HG03520 (cell line): ENCODE data around the gene IL17RB.

Experiments
- ATAC-seq: cut with Tn5 transposase; IDR thresholded peaks from one replicate; pipeline ENCODE4 v1.9.1; 2021; ENCODE audit warnings: mild to moderate bottlenecking, moderate library complexity; ENCODE audit not compliant: unreplicated experiment

Gene IL17RB

GRCh38 chr3:53858096-53858741 is 11.9 kb downstream of the IL17RB start:
- no peak for ATAC-seq

- no peak for ATAC-seq
Observed at GRCh38 chr3:53859178-53859577, 12.8 kb downstream of the IL17RB start.

GRCh38 chr3:53860196-53860595 is 13.8 kb downstream of the IL17RB start:
- no peak for ATAC-seq

- ATAC-seq, result no peak
Observed at GRCh38 chr3:53862241-53862640, 15.9 kb downstream of the IL17RB start.

GRCh38 chr3:53863145-53863544 is 16.8 kb downstream of the IL17RB start:
- no peak for ATAC-seq

- no peak for ATAC-seq
Observed at GRCh38 chr3:53865732-53866499, 19.5 kb downstream of the IL17RB start.

- ATAC-seq, result no peak
Observed at GRCh38 chr3:53880396-53881345, 34.3 kb downstream of the IL17RB start.

GRCh38 chr3:53881691-53882593 is 35.6 kb downstream of the IL17RB start, which contains the start of gene ACTR8:
TSS of gene ACTR8 (minus strand) at chr3:53882152. CDS start at chr3:53882101, 51 bp downstream.
- ATAC-seq, result peak; percentile 72

GRCh38 chr3:53883008-53883407 is 36.6 kb downstream of the IL17RB start:
- ATAC-seq, result no peak

- ATAC-seq, result no peak
Observed at GRCh38 chr3:53884623-53885022, 38.3 kb downstream of the IL17RB start.

- ATAC-seq, result no peak
Observed at GRCh38 chr3:53885239-53885638, 38.9 kb downstream of the IL17RB start.

- no peak for ATAC-seq
Observed at GRCh38 chr3:53887446-53887845, 41.1 kb downstream of the IL17RB start.

- ATAC-seq, result no peak
Observed at GRCh38 chr3:53888232-53888631, 41.9 kb downstream of the IL17RB start.

- no peak for ATAC-seq
Observed at GRCh38 chr3:53890726-53891475, 44.5 kb downstream of the IL17RB start.

- ATAC-seq, result peak; percentile 95
Observed at GRCh38 chr3:53891497-53892285, 45.3 kb downstream of the IL17RB start, which contains the start of gene SELENOK. TSS of gene SELENOK (minus strand) at chr3:53891859.

GRCh38 chr3:53892286-53892637 is 45.9 kb downstream of the IL17RB start:
- no peak for ATAC-seq

GRCh38 chr3:53899750-53900149 is 53.4 kb downstream of the IL17RB start:
- no peak for ATAC-seq

GRCh38 chr3:53900666-53901331 is 54.4 kb downstream of the IL17RB start:
- no peak for ATAC-seq
